ENCODE measurements around the gene CALML6.

The CALML6 gene

GRCh38 chr1:1937061-1937460, 22.0 kb downstream of the CALML6 start:
- Histone ChIP-seq H4K20me1 (ENCODE audit: insufficient read depth, low read length, poor library complexity, severe bottlenecking) (no peaks in the 10 kb centered on the region), H3K36me3 (ENCODE audit: insufficient read depth, low read length) (no peaks in the 10 kb centered on the region), H3K79me2 (ENCODE audit: insufficient read depth, low read length) (no peaks in the 10 kb centered on the region), H3K27me3 (ENCODE audit: insufficient read depth, low read length, poor library complexity, severe bottlenecking) (no peaks in the 10 kb centered on the region), H3K4me2 (ENCODE audit: low read depth, low read length, poor library complexity, severe bottlenecking) (no peak overlapping the region), H3K9me2 (replicated peaks; ENCODE audit: low read depth, low read length) (no peaks in the 10 kb centered on the region), H3K4me1 (ENCODE audit: insufficient read depth, low read length, poor library complexity, severe bottlenecking) (no peaks in the 10 kb centered on the region), H3K9me3 (ENCODE audit: insufficient read depth, low read depth, low read length) (no peaks in the 10 kb centered on the region), H3K9ac (ENCODE audit: low read depth, low read length, poor library complexity, severe bottlenecking) (no peak overlapping the region), H3F3A (ENCODE audit: low read depth) (no peaks in the 10 kb centered on the region), H3K4me3 (ENCODE audit: low read length, poor library complexity, severe bottlenecking) (no peak overlapping the region), H2AFZ (ENCODE audit: low read length) (no peak overlapping the region)
- no peak for TF ChIP-seq EZH2phosphoT487 (IDR thresholded peaks at IDR 0.05; ENCODE audit: borderline replicate concordance)
- no peak for TF ChIP-seq CTCF (conservative IDR thresholded peaks at IDR 0.05; ENCODE audit: low read length)

GRCh38 chr1:1937549-1938275, 22.7 kb downstream of the CALML6 start:
- Histone ChIP-seq H3K4me3 (ENCODE audit: low read length, poor library complexity, severe bottlenecking) (no peak overlapping the region), H3K36me3 (ENCODE audit: insufficient read depth, low read length) (no peaks in the 10 kb centered on the region), H2AFZ (ENCODE audit: low read length) (no peak overlapping the region), H3K9me2 (replicated peaks; ENCODE audit: low read depth, low read length) (no peaks in the 10 kb centered on the region), H3K9me3 (ENCODE audit: insufficient read depth, low read depth, low read length) (no peaks in the 10 kb centered on the region), H3F3A (ENCODE audit: low read depth) (no peaks in the 10 kb centered on the region), H3K4me2 (ENCODE audit: low read depth, low read length, poor library complexity, severe bottlenecking) (no peak overlapping the region), H3K9ac (ENCODE audit: low read depth, low read length, poor library complexity, severe bottlenecking) (no peak overlapping the region), H3K27me3 (ENCODE audit: insufficient read depth, low read length, poor library complexity, severe bottlenecking) (no peaks in the 10 kb centered on the region), H3K79me2 (ENCODE audit: insufficient read depth, low read length) (no peaks in the 10 kb centered on the region), H3K4me1 (ENCODE audit: insufficient read depth, low read length, poor library complexity, severe bottlenecking) (no peaks in the 10 kb centered on the region), H4K20me1 (ENCODE audit: insufficient read depth, low read length, poor library complexity, severe bottlenecking) (no peaks in the 10 kb centered on the region)
- no peak for TF ChIP-seq EZH2phosphoT487 (IDR thresholded peaks at IDR 0.05; ENCODE audit: borderline replicate concordance)

GRCh38 chr1:1938276-1938573, 23.2 kb downstream of the CALML6 start:
- H3K4me2 ChIP-seq (ENCODE audit: low read depth, low read length, poor library complexity, severe bottlenecking): no peak overlapping the region

More at GRCh38 chr1:1938276-1938573, 23.2 kb downstream of the CALML6 start:
- H3K79me2 ChIP-seq (ENCODE audit: insufficient read depth, low read length): no peaks in the 10 kb centered on the region
- H4K20me1 ChIP-seq (ENCODE audit: insufficient read depth, low read length, poor library complexity, severe bottlenecking): no peaks in the 10 kb centered on the region
- TF ChIP-seq EZH2phosphoT487 (IDR thresholded peaks at IDR 0.05; ENCODE audit: borderline replicate concordance): no peak
- TF ChIP-seq CTCF (conservative IDR thresholded peaks at IDR 0.05; ENCODE audit: low read length): no peak
- H3F3A ChIP-seq (ENCODE audit: low read depth): no peaks in the 10 kb centered on the region
- H3K9ac ChIP-seq (ENCODE audit: low read depth, low read length, poor library complexity, severe bottlenecking): no peak overlapping the region
- no peak overlapping the region for H3K4me3 ChIP-seq (ENCODE audit: low read length, poor library complexity, severe bottlenecking)
- no peaks in the 10 kb centered on the region for H3K4me1 ChIP-seq (ENCODE audit: insufficient read depth, low read length, poor library complexity, severe bottlenecking)
- H3K9me2 ChIP-seq (replicated peaks; ENCODE audit: low read depth, low read length): no peaks in the 10 kb centered on the region
- no peak overlapping the region for H2AFZ ChIP-seq (ENCODE audit: low read length)
- no peaks in the 10 kb centered on the region for H3K36me3 ChIP-seq (ENCODE audit: insufficient read depth, low read length)
- no peaks in the 10 kb centered on the region for H3K27me3 ChIP-seq (ENCODE audit: insufficient read depth, low read length, poor library complexity, severe bottlenecking)
- H3K9me3 ChIP-seq (ENCODE audit: insufficient read depth, low read depth, low read length): no peaks in the 10 kb centered on the region
